T-cell (primary cell): ENCODE data around the gene GSTO2. TPM values are rescaled to one million over a fixed set of nuclear protein-coding genes. Genes with fewer than 3 reads are reported as not detected.

ENCODE experiments used
- ATAC-seq, 4 experiments: fragments of 200-7000 bp in 3 of 4; fragments of 150-1000 bp in 1 of 4; cut with Tn5 transposase; replicated peaks in 1 of 4; 1 replicate in 3 of 4; 2 replicates in 1 of 4; pipeline ENCODE4 v1.10.0; 2021; ENCODE audit warnings: moderate library complexity in 3 of 4, mild to moderate bottlenecking in 2 of 4, moderate number of reproducible peaks in 1 of 4
- CTCF ChIA-PET, 2 donors: fragments of 300-600 bp; sonication (Branson Sonifier 250); formaldehyde crosslinking; loops; one replicate each; lab custom pipeline; 2022; ENCODE audit warnings: antibody characterized with exemption in 2 of 2; lab: Charles Lee
- POLR2A ChIA-PET, 2 donors: fragments of 300-600 bp; sonication (Branson Sonifier 250); formaldehyde crosslinking; loops; one replicate each; lab custom pipeline; 2022; ENCODE audit warnings: antibody characterized with exemption in 2 of 2; lab: Charles Lee
- DNase-seq, 35 experiments: peaks; one replicate each; pipeline versions ENCODE4 v3.0.0 to v3.0.0-alpha.2; 2013 to 2023
- H3K27ac ChIP-seq: one replicate; pipeline ENCODE4 v1.5.1; 2013; ENCODE audit warnings: low read length
- H3K27me3 ChIP-seq, 2 experiments: replicated peaks in 1 of 2; 1 replicate in 1 of 2; 2 replicates in 1 of 2; pipeline versions ENCODE4 v1.6.1 to v1.7.0; 2013; ENCODE audit warnings: low read length in 1 of 2, mixed read lengths in 1 of 2; ENCODE audit not compliant: control insufficient read depth in 2 of 2, insufficient read depth in 2 of 2; ENCODE audit errors: extremely low read depth in 1 of 2
- H3K36me3 ChIP-seq, 2 donors: 1 replicate in 1 of 2; 2 replicates in 1 of 2; pipeline versions ENCODE4 v1.6.1 to v1.7.0; 2013; ENCODE audit warnings: low read length in 1 of 2; ENCODE audit not compliant: control insufficient read depth in 2 of 2, insufficient read depth in 1 of 2; ENCODE audit errors: extremely low read depth in 1 of 2
- H3K4me1 ChIP-seq, 2 experiments: 1 replicate in 1 of 2; 2 replicates in 1 of 2; pipeline versions ENCODE4 v1.6.1 to v1.7.0; 2013; ENCODE audit warnings: low read length in 2 of 2, mixed read lengths in 1 of 2; ENCODE audit not compliant: insufficient read depth in 2 of 2, control insufficient read depth in 1 of 2; ENCODE audit errors: extremely low read depth in 1 of 2
- H3K4me3 ChIP-seq, 2 donors: 1 replicate in 1 of 2; 2 replicates in 1 of 2; pipeline versions ENCODE4 v1.5.1 to v1.7.0; 2013; ENCODE audit warnings: mild to moderate bottlenecking in 2 of 2, low read length in 1 of 2, moderate library complexity in 1 of 2; ENCODE audit not compliant: control insufficient read depth in 1 of 2; ENCODE audit errors: extremely low read depth in 1 of 2
- H3K9me3 ChIP-seq: 2 replicates; pipeline ENCODE4 v1.7.0; 2013
- H3K27ac Mint-ChIP-seq, 2 donors: one replicate each; pipeline ENCODE4 v1.8.0; 2020 to 2021; ENCODE audit warnings: mild to moderate bottlenecking in 2 of 2, mixed read lengths in 2 of 2
- H3K27me3 Mint-ChIP-seq, 2 donors: one replicate each; pipeline ENCODE4 v1.8.0; 2021 to 2022; ENCODE audit warnings: mixed read lengths in 2 of 2
- H3K36me3 Mint-ChIP-seq: one replicate; pipeline ENCODE4 v1.8.0; 2021; ENCODE audit warnings: mixed read lengths
- H3K4me1 Mint-ChIP-seq, 3 donors: one replicate each; pipeline ENCODE4 v1.8.0; 2020 to 2022; ENCODE audit warnings: mixed read lengths in 3 of 3, mild to moderate bottlenecking in 1 of 3
- H3K4me3 Mint-ChIP-seq, 3 donors: one replicate each; pipeline ENCODE4 v1.8.0; 2020 to 2022; ENCODE audit warnings: mild to moderate bottlenecking in 3 of 3, mixed read lengths in 3 of 3, moderate library complexity in 3 of 3
- H3K9me3 Mint-ChIP-seq, 3 donors: one replicate each; pipeline ENCODE4 v1.8.0; 2020 to 2022; ENCODE audit warnings: mixed read lengths in 3 of 3
- WGBS: methylation state at CpG from one replicate; pipeline ENCODE4 v1.1.5; 2013; ENCODE audit warnings: missing lambda C conversion rate; ENCODE audit not compliant: insufficient coverage; 5-methylcytosine and 5-hydroxymethylcytosine counted together
- total RNA-seq, 35 experiments: library from RNA in 6 of 35; stranded (reverse) in 6 of 35; fragments of 120-200 nt in 1 of 35; gene quantifications; one replicate each; pipeline versions ENCODE4 v1.2.1 to v1.2.4 and lab custom pipeline; 2013 to 2026

The GSTO2 gene
- total RNA-seq, 5 donors from 2014 or later (not counting 1 experiment from before 2014, with no cell fraction given), result 0.60 to 2.4 (median 1.9) TPM

- peaks cover 5% of the 10 kb centered on the region for H3K36me3 Mint-ChIP-seq
- DNase-seq (no peak), ATAC-seq (no peak)
- ChIA-PET CTCF (no interaction called here), POLR2A (interaction anchor here in 1 of 2 donors (0.9 kb wide), 1 partner anchor 11 kb away, joined by 3 read pairs; no protein-coding TSS in a partner anchor)
- Histone ChIP-seq H3K36me3 (peaks cover 7 to 9% of the 10 kb centered on the region in 2 donors), H3K9me3 (no peaks in the 10 kb centered on the region), H3K4me3 (peak overlapping the region in 1 of 2 donors; percentile 36), H3K27me3 (no peaks in the 10 kb centered on the region), H3K4me1 (peaks cover 84 to 100% of the 10 kb centered on the region in 2 experiments), H3K27ac (peak overlapping the region; percentile 32)
- peaks cover 100% of the 10 kb centered on the region in 3 donors for H3K4me1 Mint-ChIP-seq
- peak overlapping the region; percentile 97 to 98 for H3K27ac Mint-ChIP-seq
- no peaks in the 10 kb centered on the region for H3K9me3 Mint-ChIP-seq
- 56% methylated on average over 18 of the region's 28 CpGs for WGBS
- H3K4me3 Mint-ChIP-seq, result peak overlapping the region; percentile 43 to 85 (median 58)
- H3K27me3 Mint-ChIP-seq, result no peaks in the 10 kb centered on the region
Observed at GRCh38 chr10:104325436-104326435, 56.8 kb downstream of the GSTO2 start.

GRCh38 chr10:104326991-104327610, 58.1 kb downstream of the GSTO2 start:
- WGBS, result 99% methylated on average over 7 of the region's 9 CpGs
- no peaks in the 10 kb centered on the region for H3K9me3 Mint-ChIP-seq
- H3K27ac ChIP-seq, result peak overlapping the region; percentile 87
- ATAC-seq (no peak), DNase-seq (no peak)
- CTCF ChIA-PET, result interaction anchor here in 1 of 2 donors (1.1 to 3.5 kb wide), 3 partner anchors 11 to 36 kb away, joined by 4 to 15 read pairs (median 5); partner anchors contain the start of gene ITPRIP
- H3K4me3 Mint-ChIP-seq, result peak overlapping the region; percentile 43 to 85 (median 58)
- peaks cover 85 to 98% of the 10 kb centered on the region in 2 experiments for H3K4me1 ChIP-seq
- peak overlapping the region in 1 of 2 donors; percentile 71 for H3K4me3 ChIP-seq
- H3K36me3 Mint-ChIP-seq, result peaks cover 12% of the 10 kb centered on the region
- H3K27ac Mint-ChIP-seq, result peak overlapping the region; percentile 92 to 98
- H3K27me3 Mint-ChIP-seq, result no peaks in the 10 kb centered on the region
- H3K4me1 Mint-ChIP-seq, result peaks cover 100% of the 10 kb centered on the region in 3 donors
- no peaks in the 10 kb centered on the region for H3K27me3 ChIP-seq
- POLR2A ChIA-PET, result interaction anchor here in 1 of 2 donors (0.6 to 0.9 kb wide), 2 partner anchors 10 to 11 kb away, joined by 3 to 6 read pairs; partner anchors contain the start of gene ITPRIP
- H3K36me3 ChIP-seq, result peaks cover 9 to 18% of the 10 kb centered on the region in 2 donors
- no peaks in the 10 kb centered on the region for H3K9me3 ChIP-seq

- Histone ChIP-seq H3K27ac (peak overlapping the region; percentile 87), H3K9me3 (no peaks in the 10 kb centered on the region), H3K4me1 (peaks cover 88 to 97% of the 10 kb centered on the region in 2 experiments), H3K36me3 (peaks cover 9 to 23% of the 10 kb centered on the region in 2 donors), H3K27me3 (no peaks in the 10 kb centered on the region), H3K4me3 (peak overlapping the region; percentile 41 to 71)
- 50% methylated on average over 9 of the region's 20 CpGs for WGBS
- ChIA-PET POLR2A (interaction anchor here (0.7 to 1.7 kb wide), 2 partner anchors 8 to 10 kb away, joined by 4 to 21 read pairs; partner anchors contain the start of gene ITPRIP (in 1 of the 2)), CTCF (interaction anchor here (0.9 to 3.5 kb wide), 6 partner anchors 10 to 37 kb away, joined by 3 to 15 read pairs (median 5); partner anchors contain the start of genes CFAP58 (in 1 of the 2) and ITPRIP (in 1 of the 2))
- ATAC-seq (no peak), DNase-seq (peak in 1 of 35 experiments; percentile 45)
- Mint-ChIP-seq H3K27ac (peak overlapping the region; percentile 92 to 98), H3K9me3 (no peaks in the 10 kb centered on the region), H3K4me3 (peak overlapping the region; percentile 70 to 85 (median 72)), H3K27me3 (no peaks in the 10 kb centered on the region), H3K4me1 (peaks cover 99 to 100% (median 100%) of the 10 kb centered on the region in 3 donors), H3K36me3 (peaks cover 15% of the 10 kb centered on the region)
Observed at GRCh38 chr10:104327745-104328645, 59.0 kb downstream of the GSTO2 start.

GRCh38 chr10:104328646-104328895, 59.6 kb downstream of the GSTO2 start:
- Histone ChIP-seq H3K9me3 (no peaks in the 10 kb centered on the region), H3K36me3 (peaks cover 9 to 23% of the 10 kb centered on the region in 2 donors), H3K27ac (peak overlapping the region; percentile 87), H3K4me1 (peaks cover 86 to 97% of the 10 kb centered on the region in 2 experiments), H3K4me3 (peak overlapping the region; percentile 41 to 71), H3K27me3 (no peaks in the 10 kb centered on the region)
- CTCF ChIA-PET, result interaction anchor here (0.9 to 3.5 kb wide), 5 partner anchors 22 to 37 kb away, joined by 3 to 15 read pairs (median 5); partner anchors contain the start of gene CFAP58 (in 1 of the 2)
- ATAC-seq, result no peak
- POLR2A ChIA-PET, result interaction anchor here in 1 of 2 donors (1.7 kb wide), 1 partner anchor 10 kb away, joined by 21 read pairs; the partner anchor contains the start of gene ITPRIP
- Mint-ChIP-seq H3K36me3 (peaks cover 19% of the 10 kb centered on the region), H3K27ac (peak overlapping the region; percentile 92 to 98), H3K9me3 (no peaks in the 10 kb centered on the region), H3K27me3 (no peaks in the 10 kb centered on the region), H3K4me3 (peak overlapping the region; percentile 70 to 85 (median 72)), H3K4me1 (peaks cover 99 to 100% (median 100%) of the 10 kb centered on the region in 3 donors)
- no peak for DNase-seq
- no CpG with 5 or more reads among the region's 3 CpGs for WGBS

- H3K9me3 Mint-ChIP-seq, result no peaks in the 10 kb centered on the region
- peak overlapping the region; percentile 41 to 71 for H3K4me3 ChIP-seq
- ChIA-PET POLR2A (interaction anchor here in 1 of 2 donors (0.7 to 1.7 kb wide), 5 partner anchors 9 to 59 kb away, joined by 3 to 21 read pairs (median 3); partner anchors contain the start of gene ITPRIP), CTCF (interaction anchor here in 1 of 2 donors (0.6 to 3.5 kb wide), 6 partner anchors 9 to 1933 kb away, joined by 3 to 15 read pairs (median 6); partner anchors contain the start of genes CFAP58, ITPRIP and NFKB2)
- ATAC-seq, result peak; percentile 69 to 79 (median 76)
- no peaks in the 10 kb centered on the region for H3K27me3 Mint-ChIP-seq
- peaks cover 19% of the 10 kb centered on the region for H3K36me3 Mint-ChIP-seq
- peak overlapping the region; percentile 70 to 85 (median 72) for H3K4me3 Mint-ChIP-seq
- no peaks in the 10 kb centered on the region for H3K9me3 ChIP-seq
- peaks cover 13 to 23% of the 10 kb centered on the region in 2 donors for H3K36me3 ChIP-seq
- WGBS, result 8% methylated on average over 4 of the region's 15 CpGs
- DNase-seq, result peak; percentile 53 to 87 (median 72)
- peak overlapping the region; percentile 87 for H3K27ac ChIP-seq
- no peaks in the 10 kb centered on the region for H3K27me3 ChIP-seq
- peaks cover 99 to 100% (median 100%) of the 10 kb centered on the region in 3 donors for H3K4me1 Mint-ChIP-seq
- H3K27ac Mint-ChIP-seq, result peak overlapping the region; percentile 92 to 98
- peaks cover 86 to 97% of the 10 kb centered on the region in 2 experiments for H3K4me1 ChIP-seq
Observed at GRCh38 chr10:104328896-104329710, 60.1 kb downstream of the GSTO2 start.
